IMR-90 (cell line): ENCODE data around the gene NUP107. TPM values are rescaled to one million over a fixed set of nuclear protein-coding genes. Genes with fewer than 3 reads are reported as not detected.

ENCODE experiments used
- ATAC-seq: fragments of 200-7000 bp; cut with Tn5 transposase; 2 replicates; pipeline ENCODE4 v1.9.1; 2020; ENCODE audit warnings: low read depth, mild to moderate bottlenecking, moderate library complexity
- BruUV-seq: library from RNA; stranded (reverse); fragments of 400-500 nt; replicated peaks from 2 replicates; lab custom pipeline; 2021; lab: Mats Ljungman, UMichigan
- CTCF ChIA-PET: fragments of 300-600 bp; formaldehyde crosslinking; extraction: SDS; loops from one replicate; lab custom pipeline; 2021; ENCODE audit warnings: antibody characterized with exemption; lab: Yijun Ruan, JAX
- POLR2A ChIA-PET: fragments of 300-600 bp; sonication (Branson Sonifier 250); formaldehyde crosslinking; loops from one replicate; lab custom pipeline; 2022; ENCODE audit warnings: antibody characterized with exemption; ENCODE audit not compliant: unreplicated experiment; lab: Charles Lee
- DNase-seq: peaks from one replicate; pipeline ENCODE4 v3.0.0; 2013
- H2AFZ ChIP-seq: replicated peaks from 2 replicates; pipeline ENCODE3; 2013; ENCODE audit warnings: low read length, mild to moderate bottlenecking; ENCODE audit not compliant: poor library complexity
- H2AK5ac ChIP-seq: 2 replicates; pipeline ENCODE4 v1.6.1; 2013; ENCODE audit warnings: low read depth, low read length, inconsistent platforms
- H2AK9ac ChIP-seq: replicated peaks from 2 replicates; pipeline ENCODE3; 2013; ENCODE audit warnings: mild to moderate bottlenecking, low read depth, low read length, moderate library complexity; ENCODE audit not compliant: poor library complexity
- H2BK120ac ChIP-seq: 2 replicates; pipeline ENCODE4 v1.6.1; 2013; ENCODE audit warnings: low read depth, low read length, inconsistent platforms
- H2BK15ac ChIP-seq: 3 replicates; pipeline ENCODE4 v1.6.1; 2013; ENCODE audit warnings: low read depth, low read length, inconsistent platforms
- H2BK20ac ChIP-seq: 2 replicates; pipeline ENCODE4 v1.6.1; 2013; ENCODE audit warnings: low read depth, mild to moderate bottlenecking, inconsistent platforms, low read length, moderate library complexity
- H2BK5ac ChIP-seq: 2 replicates; pipeline ENCODE4 v1.6.1; 2013; ENCODE audit warnings: mild to moderate bottlenecking, low read depth, low read length, inconsistent platforms; ENCODE audit not compliant: poor library complexity, severe bottlenecking
- H3K14ac ChIP-seq: replicated peaks from 2 replicates; pipeline ENCODE4 v1.6.1; 2013; ENCODE audit warnings: low read depth, low read length, inconsistent platforms
- H3K18ac ChIP-seq: 2 replicates; pipeline ENCODE4 v1.6.1; 2013; ENCODE audit warnings: low read depth, low read length, control low read depth
- H3K23ac ChIP-seq: 2 replicates; pipeline ENCODE4 v1.6.1; 2013; ENCODE audit warnings: low read depth, low read length, inconsistent platforms
- H3K27ac ChIP-seq: 2 replicates; pipeline ENCODE4 v1.5.1; 2013; ENCODE audit warnings: mild to moderate bottlenecking, control low read depth, low read length; ENCODE audit not compliant: insufficient read depth
- H3K27me3 ChIP-seq: 2 replicates; pipeline ENCODE4 v1.6.1; 2013; ENCODE audit warnings: low read length; ENCODE audit not compliant: control insufficient read depth, insufficient read depth
- H3K36me3 ChIP-seq: 2 replicates; pipeline ENCODE4 v1.6.1; 2013; ENCODE audit warnings: low read length, mixed read lengths; ENCODE audit not compliant: control insufficient read depth, insufficient read depth
- H3K4ac ChIP-seq: 2 replicates; pipeline ENCODE4 v1.6.1; 2013; ENCODE audit warnings: low read depth, low read length, inconsistent platforms
- H3K4me1 ChIP-seq: 2 replicates; pipeline ENCODE4 v1.6.1; 2013; ENCODE audit warnings: low read length, mixed read lengths; ENCODE audit not compliant: control insufficient read depth, insufficient read depth
- H3K4me2 ChIP-seq: 2 replicates; pipeline ENCODE4 v1.6.1; 2013; ENCODE audit warnings: low read depth, mild to moderate bottlenecking, control low read depth, low read length, moderate library complexity
- H3K4me3 ChIP-seq: 2 replicates; pipeline ENCODE4 v1.5.1; 2013; ENCODE audit warnings: low read depth, mild to moderate bottlenecking, control low read depth, low read length, moderate library complexity; ENCODE audit not compliant: insufficient read depth
- H3K56ac ChIP-seq: 2 replicates; pipeline ENCODE4 v1.6.1; 2013; ENCODE audit warnings: low read length, inconsistent platforms; ENCODE audit not compliant: insufficient read depth; ENCODE audit errors: extremely low read depth
- H3K79me1 ChIP-seq, 2 experiments: 2 replicates each; pipeline ENCODE4 v1.6.1; 2013; ENCODE audit warnings: low read length in 2 of 2, inconsistent platforms in 1 of 2, low read depth in 1 of 2
- H3K9ac ChIP-seq: 2 replicates; pipeline ENCODE4 v1.6.1; 2013; ENCODE audit warnings: low read depth, low read length, control low read depth
- H3K9me1 ChIP-seq: 2 replicates; pipeline ENCODE4 v1.6.1; 2013; ENCODE audit warnings: low read length, inconsistent platforms; ENCODE audit not compliant: insufficient read depth
- H3K9me3 ChIP-seq: 2 replicates; pipeline ENCODE4 v1.6.1; 2013; ENCODE audit warnings: low read length; ENCODE audit not compliant: control insufficient read depth, insufficient read depth
- H4K20me1 ChIP-seq: 2 replicates; pipeline ENCODE4 v1.6.1; 2013; ENCODE audit warnings: low read length, inconsistent platforms; ENCODE audit not compliant: insufficient read depth
- H4K5ac ChIP-seq: 2 replicates; pipeline ENCODE4 v1.6.1; 2013; ENCODE audit warnings: mild to moderate bottlenecking, low read depth, low read length, control low read depth
- H4K8ac ChIP-seq, 2 experiments: 2 replicates each; pipeline ENCODE4 v1.6.1; 2013; ENCODE audit warnings: low read depth in 2 of 2, low read length in 2 of 2, control low read depth in 1 of 2, inconsistent platforms in 1 of 2
- H4K91ac ChIP-seq: 2 replicates; pipeline ENCODE4 v1.6.1; 2013; ENCODE audit warnings: low read depth, low read length, inconsistent platforms; ENCODE audit not compliant: insufficient read depth
- BHLHE40 ChIP-seq: fragments of 150-350 bp; IDR thresholded peaks from 2 replicates; pipeline ENCODE4 v1.6.1; 2016; ENCODE audit warnings: mild to moderate bottlenecking, low read depth, low read length
- CEBPB ChIP-seq: IDR thresholded peaks from 2 replicates; pipeline ENCODE4 v1.6.1; 2012; ENCODE audit warnings: low read depth, low read length, improper control_type of control experiment
- CHD1 ChIP-seq: IDR thresholded peaks from 2 replicates; pipeline ENCODE4 v1.6.1; 2012; ENCODE audit warnings: low read depth, low read length, improper control_type of control experiment
- CTCF ChIP-seq: conservative IDR thresholded peaks from 2 replicates; pipeline ENCODE4 v1.5.1; 2012; ENCODE audit warnings: mild to moderate bottlenecking, low read depth, low read length, improper control_type of control experiment
- FOS ChIP-seq: fragments of 150-350 bp; IDR thresholded peaks from 2 replicates; pipeline ENCODE4 v1.6.1; 2016; ENCODE audit warnings: low read depth, low read length
- MAFK ChIP-seq: IDR thresholded peaks from 2 replicates; pipeline ENCODE4 v1.6.1; 2012; ENCODE audit warnings: low read depth, low read length, improper control_type of control experiment
- MAZ ChIP-seq: IDR thresholded peaks from 2 replicates; pipeline ENCODE4 v1.6.1; 2012; ENCODE audit warnings: low read depth, mild to moderate bottlenecking, low read length, improper control_type of control experiment, moderate library complexity, borderline replicate concordance
- MXI1 ChIP-seq: IDR thresholded peaks from 2 replicates; pipeline ENCODE4 v1.6.1; 2012; ENCODE audit warnings: low read depth, mild to moderate bottlenecking, low read length, moderate library complexity, borderline replicate concordance
- NFE2L2 ChIP-seq: fragments of 150-350 bp; IDR thresholded peaks from 2 replicates; pipeline ENCODE4 v1.6.1; 2016; ENCODE audit warnings: low read depth, mild to moderate bottlenecking, low read length
- POLR2A ChIP-seq: IDR thresholded peaks from 2 replicates; pipeline ENCODE4 v1.6.1; 2012; ENCODE audit warnings: mild to moderate bottlenecking, low read depth, low read length
- RAD21 ChIP-seq: IDR thresholded peaks from 2 replicates; pipeline ENCODE4 v1.6.1; 2012; ENCODE audit warnings: low read length, improper control_type of control experiment
- RCOR1 ChIP-seq: IDR thresholded peaks from 2 replicates; pipeline ENCODE4 v1.6.1; 2012; ENCODE audit warnings: mild to moderate bottlenecking, low read length, improper control_type of control experiment; ENCODE audit not compliant: insufficient replicate concordance
- RFX5 ChIP-seq: IDR thresholded peaks from 2 replicates; pipeline ENCODE4 v1.8.0; 2012; ENCODE audit warnings: low read depth, mild to moderate bottlenecking, low read length, moderate library complexity
- SMC3 ChIP-seq: fragments of 150-350 bp; IDR thresholded peaks from 2 replicates; pipeline ENCODE4 v1.6.1; 2016; ENCODE audit warnings: low read depth, mild to moderate bottlenecking, antibody characterized with exemption, low read length, moderate library complexity
- WGBS, 2 experiments: methylation state at CpG; one replicate each; pipeline versions ENCODE4 v1.1.5 to v1.1.7; 2013; ENCODE audit warnings: missing lambda C conversion rate in 2 of 2; ENCODE audit not compliant: insufficient read length in 1 of 2; ENCODE audit errors: extremely low coverage in 2 of 2; 5-methylcytosine and 5-hydroxymethylcytosine counted together
- dilution Hi-C: fragments of 300-500 bp; cut with HindIII; formaldehyde crosslinking; loops from one replicate; pipeline ENCODE4 v1.14.3; 2018; ENCODE audit warnings: low sequenced_read_pairs; ENCODE audit not compliant: unreplicated experiment
- in situ Hi-C: fragments of 300-500 bp; cut with MboI; formaldehyde crosslinking; loops from 3 replicates; pipeline ENCODE4 v1.14.3; 2019; ENCODE audit warnings: low sequenced_read_pairs, inconsistent platforms, mixed read lengths
- intact Hi-C: fragments of 100-400 bp; cut with micrococcal nuclease; formaldehyde crosslinking; loops from 2 replicates; pipeline ENCODE4 v1.10.0; 2022
- polyA plus RNA-seq, 3 experiments: library from polyadenylated mRNA; depleted of rRNA; stranded (reverse); fragments of >200 nt; gene quantifications; 2 replicates each; pipeline ENCODE4 v1.2.3, GENCODE V29; 2012; ENCODE audit warnings: low replicate concordance in 1 of 3
- total RNA-seq: library from RNA; depleted of rRNA; stranded (reverse); fragments of >200 nt; gene quantifications from 2 replicates; pipeline ENCODE4 v1.2.3, GENCODE V29; 2012
- TF ChIP-seq, protein P1 (sequence below): fragments of 150-350 bp; IDR thresholded peaks from 2 replicates; pipeline ENCODE4 v1.6.1; 2017; ENCODE audit warnings: mild to moderate bottlenecking, antibody characterized with exemption, low read length, low read depth
- TF ChIP-seq, protein P2 (sequence below): fragments of 150-350 bp; IDR thresholded peaks from 2 replicates; pipeline ENCODE4 v1.6.1; 2016; ENCODE audit warnings: low read depth, mild to moderate bottlenecking, low read length, moderate library complexity, borderline replicate concordance

The NUP107 gene
- total and polyA plus RNA-seq, 2 of the 4 experiments (the other 2 are of a cell fraction): 34.5 to 69.7 TPM

DNA sequence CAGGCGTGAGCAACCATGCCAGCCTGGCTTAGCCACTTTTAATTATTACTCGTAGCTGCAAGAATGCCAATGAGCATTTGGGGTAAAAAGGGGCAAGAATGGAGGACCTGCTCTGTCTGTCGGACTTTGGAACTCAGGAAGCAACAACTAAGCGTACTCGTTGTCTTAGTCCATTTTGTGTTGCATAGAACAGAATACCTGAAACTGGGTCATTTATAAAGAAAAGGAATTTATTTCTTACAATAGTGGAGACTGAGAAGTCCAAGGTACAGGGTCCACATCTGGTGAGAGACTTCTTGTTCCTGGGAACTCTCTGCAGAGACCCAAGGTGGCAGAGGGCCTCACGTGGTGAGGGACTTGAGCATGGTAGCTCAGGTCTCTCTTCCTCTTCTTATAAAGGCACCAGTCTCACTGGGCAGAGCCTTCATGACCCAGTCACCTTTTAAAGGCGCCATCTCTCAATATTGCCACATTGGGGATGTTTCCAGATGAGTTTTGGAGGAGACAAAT, 88.4 kb downstream of the NUP107 start:
- H2BK5ac ChIP-seq: no peak overlapping the region
- WGBS, 2 experiments: 80% methylated on average over 2 of the region's 7 CpGs; no CpG with 5 or more reads in 1 of the 2 experiments
- no peak overlapping the region for H4K8ac ChIP-seq
- no peak for DNase-seq
- no peak overlapping the region for H2AK9ac ChIP-seq
- H3K36me3 ChIP-seq: no peaks in the 10 kb centered on the region
- H2BK20ac ChIP-seq: no peak overlapping the region
- H3K4me3 ChIP-seq: no peak overlapping the region
- H2AK5ac ChIP-seq: no peak overlapping the region
- H3K27me3 ChIP-seq: no peaks in the 10 kb centered on the region
- no peaks in the 10 kb centered on the region for H3K9me1 ChIP-seq
- H4K91ac ChIP-seq: no peak overlapping the region
- TF ChIP-seq BHLHE40 (no peak), POLR2A (no peak), RAD21 (no peak), FOS (no peak), MAFK (no peak), MAZ (no peak), CHD1 (no peak), RFX5 (no peak), MXI1 (no peak), CEBPB (no peak), CTCF (no peak), SMC3 (no peak), NFE2L2 (no peak), RCOR1 (no peak)
- TF ChIP-seq, protein P1, sequence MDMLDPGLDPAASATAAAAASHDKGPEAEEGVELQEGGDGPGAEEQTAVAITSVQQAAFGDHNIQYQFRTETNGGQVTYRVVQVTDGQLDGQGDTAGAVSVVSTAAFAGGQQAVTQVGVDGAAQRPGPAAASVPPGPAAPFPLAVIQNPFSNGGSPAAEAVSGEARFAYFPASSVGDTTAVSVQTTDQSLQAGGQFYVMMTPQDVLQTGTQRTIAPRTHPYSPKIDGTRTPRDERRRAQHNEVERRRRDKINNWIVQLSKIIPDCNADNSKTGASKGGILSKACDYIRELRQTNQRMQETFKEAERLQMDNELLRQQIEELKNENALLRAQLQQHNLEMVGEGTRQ: no peak
- TF ChIP-seq, protein P2, sequence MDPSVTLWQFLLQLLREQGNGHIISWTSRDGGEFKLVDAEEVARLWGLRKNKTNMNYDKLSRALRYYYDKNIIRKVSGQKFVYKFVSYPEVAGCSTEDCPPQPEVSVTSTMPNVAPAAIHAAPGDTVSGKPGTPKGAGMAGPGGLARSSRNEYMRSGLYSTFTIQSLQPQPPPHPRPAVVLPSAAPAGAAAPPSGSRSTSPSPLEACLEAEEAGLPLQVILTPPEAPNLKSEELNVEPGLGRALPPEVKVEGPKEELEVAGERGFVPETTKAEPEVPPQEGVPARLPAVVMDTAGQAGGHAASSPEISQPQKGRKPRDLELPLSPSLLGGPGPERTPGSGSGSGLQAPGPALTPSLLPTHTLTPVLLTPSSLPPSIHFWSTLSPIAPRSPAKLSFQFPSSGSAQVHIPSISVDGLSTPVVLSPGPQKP: no peak
- intact Hi-C loops: no loop called here
- H2AFZ ChIP-seq: no peak overlapping the region
- no peaks in the 10 kb centered on the region for H3K79me1 ChIP-seq
- POLR2A ChIA-PET: no interaction called here
- H4K20me1 ChIP-seq: no peaks in the 10 kb centered on the region
- H3K27ac ChIP-seq: no peak overlapping the region
- dilution Hi-C loops: no loop called here
- no peak for ATAC-seq
- H3K18ac ChIP-seq: no peak overlapping the region
- CTCF ChIA-PET: no interaction called here
- H2BK15ac ChIP-seq: no peak overlapping the region
- no peak overlapping the region for H3K4ac ChIP-seq
- in situ Hi-C loops: no loop called here
- H3K14ac ChIP-seq: no peak overlapping the region
- H3K23ac ChIP-seq: no peak overlapping the region
- no TSS peak for BruUV-seq
- H3K9ac ChIP-seq: no peak overlapping the region
- no peaks in the 10 kb centered on the region for H3K9me3 ChIP-seq
- no peak overlapping the region for H2BK120ac ChIP-seq
- H3K56ac ChIP-seq: no peak overlapping the region
- no peaks in the 10 kb centered on the region for H3K4me1 ChIP-seq
- H3K4me2 ChIP-seq: no peak overlapping the region
- no peak overlapping the region for H4K5ac ChIP-seq
